K562 (cell line): ENCODE results near the gene CHCT1. TPM values are rescaled to one million over a fixed set of nuclear protein-coding genes. Genes with fewer than 3 reads are reported as not detected.
"Not testable (repeated sequence)": the region's sequence is repeated elsewhere in the genome, so short reads cannot be mapped to it uniquely, and the experiment has no call there.

Experiments used
- ATAC-seq: fragments of 200-7000 bp; cut with Tn5 transposase; 3 replicates; pipeline ENCODE4 v1.9.1; 2020; ENCODE audit warnings: moderate library complexity
- BruUV-seq: library from RNA; stranded (reverse); fragments of 400-500 nt; replicated peaks from 2 replicates; lab custom pipeline; 2021; lab: Mats Ljungman, UMichigan
- CTCF ChIA-PET: fragments of 300-600 bp; formaldehyde crosslinking; extraction: SDS; loops from one replicate; lab custom pipeline; 2021; ENCODE audit warnings: low intra/inter-chr PET ratio; lab: Yijun Ruan, JAX
- POLR2A ChIA-PET: fragments of 300-600, 350-650 bp; sonication (Branson Sonifier 250); formaldehyde crosslinking; extraction: SDS; loops from one replicate; lab custom pipeline; 2021; ENCODE audit warnings: antibody characterized with exemption, inconsistent platforms; lab: Yijun Ruan, JAX
- DNase-seq, 4 experiments: peaks; one replicate each; pipeline versions ENCODE4 v3.0.0 to v3.0.0-alpha.2; 2011 to 2018; ENCODE audit warnings: low spot score in 3 of 4, mixed read lengths in 3 of 4; ENCODE audit errors: extremely low read depth in 1 of 4
- FAIRE-seq: peaks from 2 replicates; lab custom pipeline; 2011; peaks lifted over from hg19 to GRCh38; lab: Jason Lieb, UNC
- H2AFZ ChIP-seq: 2 replicates; pipeline ENCODE4 v1.6.0; 2011; ENCODE audit warnings: low read depth, low read length, control low read depth, inconsistent platforms
- H3K27ac ChIP-seq: fragments of 200-600 bp; 3 replicates; pipeline ENCODE4 v1.8.0; 2011; ENCODE audit warnings: low read depth, mild to moderate bottlenecking, control low read depth, inconsistent platforms, low read length, moderate library complexity, mixed read lengths; ENCODE audit errors: extremely low read depth
- H3K27me3 ChIP-seq, 2 experiments: fragments of 300-600 bp in 1 of 2; 2 replicates in 1 of 2; 3 replicates in 1 of 2; pipeline versions ENCODE4 v1.6.0 to v1.8.0; 2011; ENCODE audit warnings: inconsistent platforms in 2 of 2, low read length in 2 of 2, mild to moderate bottlenecking in 1 of 2, mixed read lengths in 1 of 2, moderate library complexity in 1 of 2; ENCODE audit not compliant: control insufficient read depth in 2 of 2, insufficient read depth in 2 of 2
- H3K36me3 ChIP-seq: fragments of 300-600 bp; 3 replicates; pipeline ENCODE4 v1.8.0; 2011; ENCODE audit warnings: mild to moderate bottlenecking, low read length, inconsistent platforms; ENCODE audit not compliant: control insufficient read depth, insufficient read depth
- H3K4me1 ChIP-seq, 2 experiments: fragments of 200-600 bp in 1 of 2; replicated peaks in 1 of 2; 2 replicates in 1 of 2; 3 replicates in 1 of 2; pipeline versions ENCODE4 v1.5.1 to v1.8.0; 2011; ENCODE audit warnings: inconsistent platforms in 2 of 2, low read length in 2 of 2, mild to moderate bottlenecking in 1 of 2, mixed read lengths in 1 of 2, moderate library complexity in 1 of 2; ENCODE audit not compliant: control insufficient read depth in 2 of 2, insufficient read depth in 2 of 2
- H3K4me2 ChIP-seq: 2 replicates; pipeline ENCODE4 v1.6.1; 2011; ENCODE audit warnings: low read length, control low read depth, inconsistent platforms, mixed read lengths; ENCODE audit not compliant: insufficient read depth
- H3K4me3 ChIP-seq: fragments of 200-600 bp; sonication (generic), shearing (Covaris generic); 2 replicates; pipeline ENCODE4 v1.5.1; 2016; ENCODE audit warnings: control low read depth, inconsistent platforms
- H3K79me2 ChIP-seq: fragments of 200-600 bp; 3 replicates; pipeline ENCODE4 v1.8.0; 2011; ENCODE audit warnings: low read length, inconsistent platforms; ENCODE audit not compliant: control insufficient read depth, insufficient read depth
- H3K9ac ChIP-seq, 2 experiments: 2 replicates each; pipeline versions ENCODE4 v1.6.0 to v1.6.1; 2011; ENCODE audit warnings: low read depth in 2 of 2, low read length in 2 of 2, control low read depth in 1 of 2, inconsistent platforms in 1 of 2, mild to moderate bottlenecking in 1 of 2, mixed read lengths in 1 of 2; ENCODE audit not compliant: insufficient read depth in 1 of 2
- H3K9me1 ChIP-seq: one replicate; pipeline ENCODE4 v1.6.0; 2011; ENCODE audit warnings: inconsistent platforms, mild to moderate bottlenecking, low read length, moderate library complexity; ENCODE audit not compliant: control insufficient read depth, insufficient read depth
- H3K9me3 ChIP-seq: replicated peaks from 2 replicates; pipeline ENCODE4 v1.5.1; 2011; ENCODE audit warnings: low read depth, low read length, inconsistent platforms; ENCODE audit not compliant: control insufficient read depth, insufficient read depth
- H4K20me1 ChIP-seq: replicated peaks from 2 replicates; pipeline ENCODE4 v1.6.1; 2011; ENCODE audit warnings: low read length, inconsistent platforms, mixed read lengths; ENCODE audit not compliant: control insufficient read depth, insufficient read depth
- CBX1 ChIP-seq: sonication (generic); IDR thresholded peaks from 2 replicates; pipeline ENCODE4 v1.6.1; 2016; ENCODE audit warnings: antibody characterized with exemption, low read depth, mild to moderate bottlenecking
- CBX3 ChIP-seq, 2 experiments: IDR thresholded peaks; 1 replicate in 1 of 2; 2 replicates in 1 of 2; pipeline ENCODE4 v1.6.1; 2012; ENCODE audit warnings: inconsistent platforms in 2 of 2, low read length in 2 of 2, borderline replicate concordance in 1 of 2, control low read depth in 1 of 2
- CBX5 ChIP-seq: IDR thresholded peaks from 2 replicates; pipeline ENCODE4 v1.6.1; 2014; ENCODE audit warnings: low read depth, borderline replicate concordance
- TRIM24 ChIP-seq, 2 experiments: fragments of 450-650 bp; IDR thresholded peaks; 2 replicates each; pipeline ENCODE4 v1.6.1; 2016
- TRIM28 ChIP-seq: fragments of 450-650 bp; IDR thresholded peaks from 2 replicates; pipeline ENCODE4 v1.6.1; 2017
- ZFP36 ChIP-seq: fragments of 150-350 bp; IDR thresholded peaks from 2 replicates; pipeline ENCODE4 v1.6.1; 2018; ENCODE audit warnings: low read length, low read depth; ENCODE audit not compliant: partially characterized antibody
- WGBS: fragments of 100-300 bp; shearing (Covaris generic); methylation state at CpG from one replicate; pipeline ENCODE4 v1.1.6; 2016; ENCODE audit warnings: low coverage, mixed read lengths; ENCODE audit not compliant: insufficient coverage; ENCODE audit errors: missing lambda C conversion rate; 5-methylcytosine and 5-hydroxymethylcytosine counted together
- in situ Hi-C: fragments of 300-500 bp; cut with MboI; formaldehyde crosslinking; loops from 4 replicates; pipeline ENCODE4 v1.15.0; 2018; ENCODE audit warnings: inconsistent platforms, mixed read lengths
- intact Hi-C: fragments of 100-400 bp; cut with micrococcal nuclease; formaldehyde crosslinking; loops from 2 replicates; pipeline ENCODE4 v1.14.2; 2022
- polyA plus RNA-seq, 8 experiments: library from polyadenylated mRNA; depleted of rRNA in 4 of 8; stranded (reverse) in 5 of 8; unstranded in 3 of 8; fragments of >200 nt; fragmentation: Nextera tagmentation in 2 of 8; fragmentation: Illumina TruSeq in 1 of 8; extraction: Ambion mirVana in 2 of 8; extraction: Trizol in 1 of 8; gene quantifications; 2 replicates each; pipeline versions ENCODE4 v1.2.1 to v1.2.3, GENCODE V29; 2011 to 2014; ENCODE audit warnings: inconsistent platforms in 1 of 8, missing spikeins in 1 of 8
- total RNA-seq, 7 experiments: library from RNA; depleted of rRNA in 6 of 7; stranded (reverse); fragments of >200 nt in 6 of 7; fragmentation: Illumina TruSeq in 2 of 7; extraction: Trizol in 2 of 7; gene quantifications; 2 replicates each; pipeline versions ENCODE4 v1.2.1 to v1.2.3, GENCODE V29; 2011 to 2021; ENCODE audit warnings: low replicate concordance in 1 of 7
- TF ChIP-seq, protein P1 (sequence below), 3 experiments: fragments of 200-800 bp in 1 of 3; fragments of 250-450 bp in 1 of 3; fragments of 450-650 bp in 1 of 3; sonication (Bioruptor Pico) in 1 of 3; sonication (Bioruptor generic) in 1 of 3; formaldehyde crosslinking in 1 of 3; IDR thresholded peaks; 2 replicates each; pipeline versions ENCODE4 v1.6.1 to v1.8.0; 2016 to 2022; ENCODE audit warnings: mild to moderate bottlenecking in 2 of 3, missing genetic modification characterization in 2 of 3, missing compliant biosample characterization in 1 of 3, moderate library complexity in 1 of 3
- TF ChIP-seq, protein P2 (sequence below): fragments of 450-650 bp; IDR thresholded peaks from 2 replicates; pipeline ENCODE4 v1.6.1; 2018; ENCODE audit warnings: mild to moderate bottlenecking, low read depth; ENCODE audit not compliant: partially characterized antibody

The CHCT1 gene
- total and polyA plus RNA-seq, 9 of the 15 experiments (the other 6 are each of a cell fraction or from before 2014, with no cell fraction given) = not detected

DNA sequence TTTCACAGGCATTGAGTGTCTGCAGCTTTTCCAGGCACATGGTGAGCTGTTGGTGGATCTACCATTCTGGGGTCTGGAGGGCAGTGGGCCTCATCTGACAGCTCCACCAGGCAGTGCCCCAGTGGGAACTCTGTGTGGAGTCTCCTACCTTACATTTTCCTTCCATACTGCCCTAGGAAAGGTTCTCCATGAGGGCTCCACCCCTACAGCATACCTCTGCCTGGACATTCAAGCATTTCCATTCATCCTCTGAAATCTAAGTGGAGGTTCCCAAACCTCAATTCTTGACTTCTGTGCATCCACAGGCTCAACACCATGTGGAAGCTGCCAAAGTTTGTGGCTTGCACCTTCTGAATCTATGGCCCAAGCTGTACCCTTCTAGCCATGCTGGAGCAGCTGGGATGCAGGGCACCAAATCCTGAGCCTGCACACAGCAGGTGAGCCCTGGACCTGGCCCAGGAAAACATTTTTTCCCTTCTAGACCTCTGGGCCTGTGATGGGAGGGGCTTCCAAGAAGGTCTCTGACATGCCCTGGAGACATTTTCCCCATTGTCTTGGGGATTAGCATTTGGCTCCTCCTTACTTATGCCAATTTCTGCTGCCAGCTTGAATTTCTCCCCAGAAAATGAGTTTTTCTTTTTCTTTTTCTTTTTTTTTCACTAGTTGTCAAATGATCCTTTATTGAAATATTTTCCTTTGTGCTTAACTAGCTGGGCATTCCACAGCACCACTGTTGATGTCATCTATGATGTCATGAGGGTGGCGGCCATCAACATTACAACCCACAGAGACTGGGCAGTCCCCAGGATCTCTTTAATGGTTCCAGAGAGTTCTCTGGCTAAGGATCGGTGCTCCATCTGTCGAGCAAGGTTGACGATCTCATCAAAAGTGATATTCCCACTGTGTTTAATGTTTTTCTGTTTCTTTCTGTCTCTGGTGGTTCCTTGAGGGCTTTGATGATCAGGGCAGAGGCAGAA is 11.0 kb downstream of the CHCT1 start:
- CTCF ChIA-PET, H3K4me2 ChIP-seq, H3K9me3 ChIP-seq, H3K4me3 ChIP-seq, H3K27me3 ChIP-seq, FAIRE-seq, POLR2A ChIA-PET, ATAC-seq, H3K9me1 ChIP-seq, H3K4me1 ChIP-seq, DNase-seq, in situ Hi-C loops, H3K79me2 ChIP-seq, BruUV-seq, H4K20me1 ChIP-seq, H3K9ac ChIP-seq, intact Hi-C loops, H3K36me3 ChIP-seq, H2AFZ ChIP-seq, H3K27ac ChIP-seq: not testable (repeated sequence)
- WGBS = 43% methylated on average over 3 of the region's 4 CpGs
- TF ChIP-seq ZFP36 (peak; percentile 64), TRIM24 (IDR thresholded peaks at IDR 0.05) (peak in 1 of 2 experiments; percentile 44; a peak in 1 of 4 replicates), CBX5 (peak; percentile 94), CBX3 (IDR thresholded peaks at IDR 0.05; ENCODE audit: borderline replicate concordance in 1 of 2, low read length in 2 of 2) (peak in 1 of 2 experiments; percentile 89; a peak in 1 of 3 replicates), CBX1 (peak; percentile 58; the same call in 1 of the 2 replicates), TRIM28 (peak; percentile 81; the same call in 1 of the 2 replicates)
- TF ChIP-seq, protein P1, sequence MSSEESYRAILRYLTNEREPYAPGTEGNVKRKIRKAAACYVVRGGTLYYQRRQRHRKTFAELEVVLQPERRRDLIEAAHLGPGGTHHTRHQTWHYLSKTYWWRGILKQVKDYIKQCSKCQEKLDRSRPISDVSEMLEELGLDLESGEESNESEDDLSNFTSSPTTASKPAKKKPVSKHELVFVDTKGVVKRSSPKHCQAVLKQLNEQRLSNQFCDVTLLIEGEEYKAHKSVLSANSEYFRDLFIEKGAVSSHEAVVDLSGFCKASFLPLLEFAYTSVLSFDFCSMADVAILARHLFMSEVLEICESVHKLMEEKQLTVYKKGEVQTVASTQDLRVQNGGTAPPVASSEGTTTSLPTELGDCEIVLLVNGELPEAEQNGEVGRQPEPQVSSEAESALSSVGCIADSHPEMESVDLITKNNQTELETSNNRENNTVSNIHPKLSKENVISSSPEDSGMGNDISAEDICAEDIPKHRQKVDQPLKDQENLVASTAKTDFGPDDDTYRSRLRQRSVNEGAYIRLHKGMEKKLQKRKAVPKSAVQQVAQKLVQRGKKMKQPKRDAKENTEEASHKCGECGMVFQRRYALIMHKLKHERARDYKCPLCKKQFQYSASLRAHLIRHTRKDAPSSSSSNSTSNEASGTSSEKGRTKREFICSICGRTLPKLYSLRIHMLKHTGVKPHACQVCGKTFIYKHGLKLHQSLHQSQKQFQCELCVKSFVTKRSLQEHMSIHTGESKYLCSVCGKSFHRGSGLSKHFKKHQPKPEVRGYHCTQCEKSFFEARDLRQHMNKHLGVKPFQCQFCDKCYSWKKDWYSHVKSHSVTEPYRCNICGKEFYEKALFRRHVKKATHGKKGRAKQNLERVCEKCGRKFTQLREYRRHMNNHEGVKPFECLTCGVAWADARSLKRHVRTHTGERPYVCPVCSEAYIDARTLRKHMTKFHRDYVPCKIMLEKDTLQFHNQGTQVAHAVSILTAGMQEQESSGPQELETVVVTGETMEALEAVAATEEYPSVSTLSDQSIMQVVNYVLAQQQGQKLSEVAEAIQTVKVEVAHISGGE (CRISPR knock-in tag; IDR thresholded peaks at IDR 0.05) = peak in 1 of 3 experiments; percentile 74; a peak in 1 of 6 replicates
- TF ChIP-seq, protein P2, sequence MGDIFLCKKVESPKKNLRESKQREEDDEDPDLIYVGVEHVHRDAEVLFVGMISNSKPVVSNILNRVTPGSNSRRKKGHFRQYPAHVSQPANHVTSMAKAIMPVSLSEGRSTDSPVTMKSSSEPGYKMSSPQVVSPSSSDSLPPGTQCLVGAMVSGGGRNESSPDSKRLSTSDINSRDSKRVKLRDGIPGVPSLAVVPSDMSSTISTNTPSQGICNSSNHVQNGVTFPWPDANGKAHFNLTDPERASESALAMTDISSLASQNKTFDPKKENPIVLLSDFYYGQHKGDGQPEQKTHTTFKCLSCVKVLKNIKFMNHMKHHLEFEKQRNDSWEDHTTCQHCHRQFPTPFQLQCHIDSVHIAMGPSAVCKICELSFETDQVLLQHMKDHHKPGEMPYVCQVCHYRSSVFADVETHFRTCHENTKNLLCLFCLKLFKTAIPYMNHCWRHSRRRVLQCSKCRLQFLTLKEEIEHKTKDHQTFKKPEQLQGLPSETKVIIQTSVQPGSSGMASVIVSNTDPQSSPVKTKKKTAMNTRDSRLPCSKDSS = peak; percentile 81
